ENCODE measurements around the gene CUL7.

GRCh38 chr6:43060755-43061633 lies 7.3 kb upstream of the CUL7 start:
- TF ChIP-seq CTCF (IDR thresholded peaks at IDR 0.05; ENCODE audit: insufficient read depth, low read length) (no peak), POLR2AphosphoS5 (IDR thresholded peaks at IDR 0.05; ENCODE audit: low read depth) (no peak)
- TF ChIP-seq, protein P1, sequence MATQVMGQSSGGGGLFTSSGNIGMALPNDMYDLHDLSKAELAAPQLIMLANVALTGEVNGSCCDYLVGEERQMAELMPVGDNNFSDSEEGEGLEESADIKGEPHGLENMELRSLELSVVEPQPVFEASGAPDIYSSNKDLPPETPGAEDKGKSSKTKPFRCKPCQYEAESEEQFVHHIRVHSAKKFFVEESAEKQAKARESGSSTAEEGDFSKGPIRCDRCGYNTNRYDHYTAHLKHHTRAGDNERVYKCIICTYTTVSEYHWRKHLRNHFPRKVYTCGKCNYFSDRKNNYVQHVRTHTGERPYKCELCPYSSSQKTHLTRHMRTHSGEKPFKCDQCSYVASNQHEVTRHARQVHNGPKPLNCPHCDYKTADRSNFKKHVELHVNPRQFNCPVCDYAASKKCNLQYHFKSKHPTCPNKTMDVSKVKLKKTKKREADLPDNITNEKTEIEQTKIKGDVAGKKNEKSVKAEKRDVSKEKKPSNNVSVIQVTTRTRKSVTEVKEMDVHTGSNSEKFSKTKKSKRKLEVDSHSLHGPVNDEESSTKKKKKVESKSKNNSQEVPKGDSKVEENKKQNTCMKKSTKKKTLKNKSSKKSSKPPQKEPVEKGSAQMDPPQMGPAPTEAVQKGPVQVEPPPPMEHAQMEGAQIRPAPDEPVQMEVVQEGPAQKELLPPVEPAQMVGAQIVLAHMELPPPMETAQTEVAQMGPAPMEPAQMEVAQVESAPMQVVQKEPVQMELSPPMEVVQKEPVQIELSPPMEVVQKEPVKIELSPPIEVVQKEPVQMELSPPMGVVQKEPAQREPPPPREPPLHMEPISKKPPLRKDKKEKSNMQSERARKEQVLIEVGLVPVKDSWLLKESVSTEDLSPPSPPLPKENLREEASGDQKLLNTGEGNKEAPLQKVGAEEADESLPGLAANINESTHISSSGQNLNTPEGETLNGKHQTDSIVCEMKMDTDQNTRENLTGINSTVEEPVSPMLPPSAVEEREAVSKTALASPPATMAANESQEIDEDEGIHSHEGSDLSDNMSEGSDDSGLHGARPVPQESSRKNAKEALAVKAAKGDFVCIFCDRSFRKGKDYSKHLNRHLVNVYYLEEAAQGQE (IDR thresholded peaks at IDR 0.05; ENCODE audit: insufficient replicate concordance, low read depth): no peak

All from HL-60 (cell line).